ENCODE measurements around the gene SH3GL2.

- TF ChIP-seq YY1 (IDR thresholded peaks at IDR 0.05; ENCODE audit: low read depth) (no peak), RAD21 (IDR thresholded peaks at IDR 0.05; ENCODE audit: low read depth) (no peak), CREB1 (IDR thresholded peaks at IDR 0.05; ENCODE audit: low read depth) (no peak), EP300 (IDR thresholded peaks at IDR 0.05; ENCODE audit: borderline replicate concordance) (no peak), USF1 (IDR thresholded peaks at IDR 0.05) (no peak), REST (IDR thresholded peaks at IDR 0.05; ENCODE audit: low read depth) (no peak), TAF1 (IDR thresholded peaks at IDR 0.05; ENCODE audit: low read depth) (no peak), EGR1 (IDR thresholded peaks at IDR 0.05) (no peak), CEBPB (IDR thresholded peaks at IDR 0.05) (no peak), MAX (IDR thresholded peaks at IDR 0.05) (no peak), FOXM1 (IDR thresholded peaks at IDR 0.05; ENCODE audit: borderline replicate concordance, low read depth) (no peak), ZBTB7A (IDR thresholded peaks at IDR 0.05; ENCODE audit: low read depth) (no peak)
Observed at GRCh38 chr9:17613758-17614157, 34.9 kb downstream of the SH3GL2 start.
